Measurements from ENCODE around the gene KBTBD2.
"Not testable (repeated sequence)": the region's sequence is repeated elsewhere in the genome, so short reads cannot be mapped to it uniquely, and the experiment has no call there.

KBTBD2 gene

DNA sequence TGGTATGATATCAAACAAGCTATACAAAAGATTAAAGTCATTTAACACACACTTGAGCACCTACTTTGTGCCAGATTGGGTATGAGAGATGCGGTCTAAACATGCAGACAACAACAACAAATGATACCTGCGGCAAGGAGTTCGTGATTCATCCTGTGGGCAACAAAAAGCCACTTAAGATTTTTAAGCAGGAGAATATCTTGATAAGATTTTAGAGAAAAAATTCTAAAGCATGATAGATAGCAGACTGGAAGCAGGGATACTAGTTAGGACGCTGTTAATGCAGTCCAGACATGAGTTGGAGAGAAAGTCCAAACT, 1.6 kb upstream of the KBTBD2 start:
- no peak for DNase-seq (ENCODE audit: low read depth)

DNA sequence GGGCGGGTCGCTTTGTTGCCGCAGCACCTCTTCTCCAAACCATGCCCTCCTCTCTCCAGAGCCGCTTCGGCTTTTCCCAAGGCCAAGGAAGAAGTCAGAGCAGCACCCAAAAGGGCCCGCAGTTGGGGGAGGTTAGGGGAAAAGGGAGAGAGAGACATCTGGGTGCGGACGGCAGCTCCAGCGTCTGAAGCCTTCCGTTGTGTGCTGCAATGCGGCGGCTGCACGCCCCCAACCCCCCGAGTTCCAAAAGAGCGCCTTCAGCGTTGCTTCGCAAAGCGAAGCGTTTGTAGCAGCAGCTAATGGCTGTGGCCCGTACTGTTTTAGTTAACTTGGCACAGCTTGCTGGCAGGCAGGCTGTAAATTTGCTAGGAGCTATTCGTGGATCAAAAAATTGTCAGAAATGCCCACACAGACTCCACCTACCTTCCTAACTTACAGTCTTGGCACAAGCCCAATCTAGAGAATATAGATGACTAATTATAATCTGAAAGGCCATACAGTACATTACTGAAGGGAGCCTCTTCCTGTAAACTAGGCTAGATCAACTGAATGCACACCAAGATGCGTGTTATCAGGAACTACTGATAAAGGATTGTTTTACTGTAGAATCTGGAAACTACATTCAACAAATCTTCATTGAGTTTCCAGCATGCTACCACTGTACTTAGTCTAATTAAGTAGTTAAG, 1.1 kb upstream of the KBTBD2 start:
- no peak for DNase-seq (ENCODE audit: low read depth)

DNA sequence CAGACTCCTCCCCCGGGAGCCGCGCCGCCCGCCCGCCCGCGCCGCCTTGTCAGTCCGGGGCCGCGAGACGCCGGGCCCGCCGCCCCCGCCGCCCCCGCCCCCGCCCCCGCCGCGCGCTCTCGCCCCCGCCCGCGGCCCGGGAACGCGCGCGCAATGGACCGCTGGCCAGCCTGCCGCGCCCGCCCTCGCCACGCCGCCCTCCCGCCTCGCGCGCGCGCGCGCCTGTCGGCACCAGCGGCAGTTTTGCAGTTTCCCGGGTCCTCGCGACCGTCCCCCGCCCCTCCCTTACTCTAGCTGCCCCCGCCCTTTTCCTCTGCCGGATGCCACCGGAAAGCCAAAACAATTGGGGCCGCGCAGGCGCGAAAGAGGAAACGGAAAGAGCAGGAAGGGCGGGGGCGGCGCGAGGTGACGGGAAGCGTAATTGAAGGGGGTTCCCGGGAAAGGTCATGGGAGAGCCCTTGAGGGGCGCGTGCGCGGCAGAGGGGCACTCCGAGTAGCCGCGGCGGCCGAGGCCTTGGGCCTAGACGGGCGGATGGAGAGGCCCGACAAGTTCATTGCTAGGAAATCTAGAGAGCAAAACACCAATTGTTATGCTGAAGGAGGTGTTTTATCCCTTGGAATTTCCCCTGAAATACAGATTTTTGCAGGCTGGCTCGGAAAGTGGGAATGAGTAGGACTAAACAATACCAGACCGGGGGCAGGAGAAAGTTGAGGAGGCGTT, 400 bp upstream of the KBTBD2 start:
- no peak for DNase-seq (ENCODE audit: low read depth)

DNA sequence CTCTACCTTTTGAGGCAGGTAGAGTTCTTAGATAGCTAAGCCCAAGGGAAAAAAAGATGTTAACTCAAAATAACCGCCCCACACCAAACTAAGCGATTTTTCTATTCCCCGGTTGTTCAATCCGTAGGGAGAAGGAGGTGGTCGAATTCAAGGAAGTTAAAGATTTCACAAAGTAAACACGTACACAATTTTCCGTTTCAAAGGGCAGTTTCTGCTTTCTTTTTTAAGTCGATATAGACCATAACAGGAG, 842 bp downstream of the KBTBD2 start:
- no peak for DNase-seq (ENCODE audit: low read depth)

DNA sequence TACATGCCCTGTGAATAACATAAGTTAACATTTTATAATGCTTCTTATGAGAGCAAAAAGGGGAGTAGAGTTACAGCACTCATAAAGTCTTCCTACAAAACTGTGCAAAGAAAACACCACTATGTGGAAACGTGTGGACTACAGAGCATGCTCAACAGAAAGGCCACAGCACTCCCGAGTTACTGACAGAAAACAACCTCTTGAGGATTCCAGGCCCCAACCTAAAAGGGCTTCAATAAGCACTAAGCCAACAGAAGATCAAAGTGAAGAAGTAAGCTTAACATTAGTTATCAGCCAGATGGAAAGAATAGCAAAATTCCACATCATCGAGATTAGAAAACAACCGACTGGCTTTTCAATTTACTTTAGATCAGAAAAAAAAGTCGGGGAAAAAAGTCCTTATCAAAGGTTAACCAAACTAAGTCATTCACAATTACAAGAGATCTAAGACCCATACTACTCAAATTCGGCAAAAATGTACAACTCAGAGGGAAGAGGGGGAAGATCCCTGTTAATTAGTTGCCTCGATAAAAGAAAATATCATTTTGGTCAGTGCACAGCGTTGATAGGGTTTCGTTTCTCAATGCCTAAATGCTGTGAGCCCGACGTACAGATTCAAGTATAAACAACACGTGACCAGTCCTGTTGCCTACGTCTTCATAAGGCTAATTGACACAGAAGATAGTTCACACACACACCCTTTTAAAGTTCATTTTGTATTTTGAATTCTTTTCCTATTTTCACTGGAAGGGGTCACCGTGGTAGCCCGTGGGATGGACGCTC, 1.4 kb downstream of the KBTBD2 start:
- DNase-seq (ENCODE audit: low read depth), result no peak

DNA sequence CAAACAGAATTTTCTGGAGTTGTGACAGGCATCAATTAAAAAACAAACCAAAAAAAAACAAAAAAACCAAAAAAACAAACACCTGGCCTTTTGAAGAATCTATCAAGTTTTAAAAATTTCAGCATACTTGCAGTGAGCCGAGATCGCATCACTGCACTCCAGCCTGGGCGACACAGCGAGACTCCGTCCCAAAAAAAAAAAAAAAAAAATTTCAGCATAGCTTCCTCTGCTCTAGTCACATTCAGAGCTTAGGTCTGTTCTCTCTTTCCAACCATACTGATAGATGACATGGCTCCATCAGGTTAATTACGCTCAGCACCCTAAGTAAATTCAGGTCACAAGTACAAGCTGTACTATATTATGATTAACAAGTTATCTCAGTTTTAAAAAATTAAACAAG, 3.1 kb downstream of the KBTBD2 start:
- DNase-seq (ENCODE audit: low read depth), result no peak

DNA sequence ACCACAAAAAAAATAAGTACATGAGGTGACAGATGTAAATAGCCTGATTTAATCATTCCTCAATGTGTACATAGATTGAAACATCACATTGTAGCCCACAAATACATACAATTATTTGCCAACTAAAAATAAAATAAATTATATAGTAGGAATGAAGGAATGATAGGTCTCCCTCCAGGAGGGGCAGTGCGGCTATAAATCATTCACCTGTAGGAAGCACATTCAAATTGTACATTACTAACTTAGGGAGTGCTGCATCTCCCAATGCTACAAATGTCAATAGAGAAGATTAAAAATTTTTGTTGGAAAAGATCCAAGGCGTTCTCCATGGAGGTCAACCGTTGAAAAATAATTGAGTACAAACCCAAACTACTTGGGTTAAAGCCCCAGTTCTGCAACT, 4.2 kb downstream of the KBTBD2 start:
- DNase-seq (ENCODE audit: low read depth), result no peak

DNA sequence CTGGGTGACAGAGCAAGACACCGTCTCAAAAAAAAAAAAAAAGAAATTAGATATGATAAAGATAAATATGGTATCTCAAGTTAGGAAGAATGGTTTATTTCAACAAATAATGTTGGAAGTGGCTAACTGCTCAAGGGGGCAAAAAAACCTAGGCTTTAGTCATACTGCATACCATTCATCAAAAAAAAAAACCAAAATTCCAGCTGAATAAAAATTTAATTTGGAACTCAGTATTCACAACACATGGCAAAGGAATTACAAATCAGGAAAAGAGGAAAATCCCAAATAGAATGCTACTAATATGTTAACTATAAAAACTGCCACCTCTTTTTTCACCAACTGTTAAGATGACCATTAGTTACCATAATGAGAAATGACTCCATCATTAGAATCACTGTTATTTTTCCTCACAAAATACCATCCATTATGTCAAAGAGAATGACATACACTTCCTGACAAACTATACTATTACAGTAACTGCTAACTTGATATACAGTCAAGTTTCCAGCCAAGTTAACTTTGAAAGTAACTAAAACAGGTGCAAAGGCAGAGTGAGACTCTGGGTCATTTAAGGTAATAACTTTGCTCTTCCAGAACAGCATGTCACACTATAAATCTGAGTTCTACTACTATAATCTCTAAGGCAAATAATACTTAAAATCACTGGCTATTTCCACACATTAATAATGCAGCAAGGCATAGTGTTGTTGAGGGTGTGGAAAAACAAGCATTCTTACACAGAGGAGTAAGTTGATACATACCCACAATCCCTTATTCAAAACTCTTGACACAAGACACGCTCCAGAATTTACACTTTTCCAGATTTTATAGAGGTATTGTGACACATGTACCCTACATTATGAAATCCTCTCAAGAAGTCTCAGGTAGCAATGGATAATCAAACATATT, 10.2 kb downstream of the KBTBD2 start:
- DNase-seq (ENCODE audit: low read depth), result no peak

DNA sequence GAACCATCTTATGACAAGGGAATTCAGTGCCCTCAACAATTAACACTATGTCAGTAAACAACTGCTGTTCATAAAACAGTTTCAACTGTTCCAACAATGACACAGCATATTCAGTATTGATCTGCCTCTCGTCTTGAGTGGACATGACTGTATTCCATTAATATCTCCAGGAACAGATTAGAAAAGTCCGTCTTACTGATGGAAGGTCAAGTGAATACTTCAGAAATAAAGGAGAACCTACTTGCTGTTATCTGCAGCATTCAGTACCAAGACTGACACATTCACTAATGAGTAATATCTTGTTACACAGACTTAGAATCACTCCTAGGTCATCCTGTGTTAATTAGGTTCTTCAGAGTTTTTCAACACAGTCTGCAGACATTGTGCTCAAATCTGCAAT, 12.1 kb downstream of the KBTBD2 start:
- no peak for DNase-seq (ENCODE audit: low read depth)

DNA sequence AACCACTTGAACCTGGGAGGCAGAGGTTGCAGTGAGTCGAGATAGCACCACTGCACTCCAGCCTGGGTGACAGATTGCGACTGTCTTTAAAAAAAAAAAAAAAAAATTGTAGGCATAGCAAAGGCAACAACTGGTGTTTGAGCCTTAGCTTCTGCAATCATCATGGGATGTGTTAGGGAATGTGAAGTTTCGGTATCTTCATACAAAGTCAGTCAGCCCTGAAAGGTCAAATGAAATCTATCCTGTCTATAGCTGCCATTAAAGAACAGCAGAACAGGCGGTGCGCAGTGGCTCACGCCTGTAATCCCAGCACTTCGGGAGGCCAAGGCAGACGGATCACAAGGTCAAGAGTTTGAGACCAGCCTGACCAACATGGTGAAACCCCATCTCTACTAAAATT, 13.5 kb downstream of the KBTBD2 start:
- not testable (repeated sequence) for DNase-seq (ENCODE audit: low read depth)

DNA sequence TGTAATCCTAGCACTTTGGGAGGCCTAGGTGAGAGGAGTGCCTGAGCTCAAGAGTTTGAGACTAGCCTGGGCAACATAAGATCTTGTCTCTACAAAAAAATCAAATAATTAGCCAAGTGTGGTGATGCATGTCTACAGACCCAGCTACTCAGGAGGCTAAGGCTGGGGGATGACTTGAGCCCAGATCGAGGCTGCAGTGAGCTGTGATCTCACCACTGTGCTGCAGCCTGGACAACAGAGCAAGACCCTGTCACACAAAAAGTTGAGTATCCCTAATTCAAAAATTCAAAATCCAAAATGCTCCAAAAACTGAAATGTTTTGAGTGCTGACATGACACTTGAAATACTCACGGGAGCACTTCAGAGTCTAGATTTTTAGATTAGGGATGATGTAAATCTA, 19.1 kb downstream of the KBTBD2 start:
- no peak for DNase-seq (ENCODE audit: low read depth)

DNA sequence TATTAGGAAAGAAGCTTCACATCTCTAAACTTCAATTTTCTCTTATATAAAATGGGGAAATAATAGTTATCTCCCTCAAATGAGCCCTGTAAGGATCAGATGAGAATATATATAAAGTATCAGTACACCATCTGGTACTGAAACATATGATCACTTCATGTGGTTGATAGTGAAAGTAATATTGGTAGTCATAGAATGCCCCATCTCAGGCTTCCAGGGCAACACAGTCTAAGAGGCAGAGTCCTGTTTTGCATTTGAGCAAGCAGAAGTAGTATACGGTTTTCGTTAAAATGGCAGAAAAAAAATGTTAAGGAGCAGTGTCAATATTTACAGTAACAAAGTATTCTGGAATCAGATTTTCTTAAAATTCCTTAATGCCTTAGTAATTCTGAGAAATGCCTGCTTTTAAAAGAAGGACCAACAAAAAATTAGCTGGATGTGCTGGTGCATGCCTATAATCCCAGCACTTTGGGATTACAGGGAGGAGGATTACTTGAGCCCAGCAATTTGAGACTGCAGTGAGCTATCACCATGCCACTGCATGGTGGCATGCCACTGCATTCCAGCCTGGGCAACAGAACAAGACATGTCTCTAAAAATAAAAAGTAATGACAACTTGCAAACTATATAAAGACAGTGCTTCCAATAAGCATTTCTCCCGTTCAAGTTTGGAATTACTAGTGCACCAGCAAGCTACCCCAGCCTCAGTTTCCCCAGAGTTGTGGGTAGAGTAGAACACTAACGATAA, 19.8 kb downstream of the KBTBD2 start:
- no peak for DNase-seq (ENCODE audit: low read depth)

DNA sequence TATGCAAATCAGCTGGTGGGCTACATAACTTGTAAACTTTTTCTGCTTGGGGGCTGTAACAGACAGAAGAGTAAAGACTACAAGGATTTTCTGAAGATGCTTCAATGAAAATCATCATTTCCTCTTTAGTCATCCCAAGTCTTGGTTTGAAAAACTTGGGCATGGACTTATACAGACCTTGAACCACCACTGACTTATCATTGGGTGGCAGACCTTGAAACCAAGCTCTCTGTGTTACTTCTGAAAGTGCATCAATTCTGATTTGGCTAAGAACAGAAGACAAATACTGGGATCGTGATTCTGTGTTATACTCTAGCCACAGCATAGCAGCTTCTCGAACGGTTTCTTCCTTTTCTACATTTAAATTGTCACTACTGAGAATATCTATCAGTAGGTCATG, 21.3 kb downstream of the KBTBD2 start:
- DNase-seq (ENCODE audit: low read depth), result no peak

DNA sequence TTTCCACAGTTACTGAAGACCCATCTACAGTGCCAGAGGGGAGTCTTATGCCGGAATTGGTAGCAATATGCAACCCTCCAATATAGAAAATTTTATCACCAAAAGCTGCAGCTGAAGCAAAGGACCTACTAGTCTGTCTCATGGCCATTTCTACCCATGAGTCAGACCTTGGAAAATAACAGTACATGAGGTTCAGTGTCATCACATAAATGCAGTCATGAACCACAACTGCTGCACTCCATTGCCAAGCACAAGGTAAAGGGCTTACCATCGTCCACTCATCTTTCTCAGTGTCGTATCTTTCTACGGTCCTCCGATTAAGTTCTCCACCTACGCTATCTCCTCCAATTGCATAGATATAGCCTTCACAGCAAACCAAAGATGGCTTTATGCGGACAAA, 21.8 kb downstream of the KBTBD2 start:
- no peak for DNase-seq (ENCODE audit: low read depth)

DNA sequence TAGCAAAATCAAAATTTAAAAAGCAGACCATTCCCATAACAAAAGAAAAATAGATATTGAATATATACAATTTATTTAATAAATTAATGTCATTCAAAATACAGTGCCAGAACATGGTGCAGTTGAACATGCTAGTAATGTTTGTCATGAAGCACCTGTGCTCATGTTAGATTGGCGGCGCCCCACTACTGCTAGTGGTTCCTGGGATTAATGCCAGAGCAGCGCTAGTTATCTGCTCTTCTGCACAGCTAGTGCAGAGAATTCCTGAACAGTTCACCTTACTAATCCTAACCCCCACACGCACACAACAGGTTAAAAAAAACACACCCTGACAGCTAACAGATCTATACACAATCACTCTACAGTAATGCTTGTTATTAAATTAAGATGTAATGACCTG, 23.4 kb downstream of the KBTBD2 start:
- no peak for DNase-seq (ENCODE audit: low read depth)

DNA sequence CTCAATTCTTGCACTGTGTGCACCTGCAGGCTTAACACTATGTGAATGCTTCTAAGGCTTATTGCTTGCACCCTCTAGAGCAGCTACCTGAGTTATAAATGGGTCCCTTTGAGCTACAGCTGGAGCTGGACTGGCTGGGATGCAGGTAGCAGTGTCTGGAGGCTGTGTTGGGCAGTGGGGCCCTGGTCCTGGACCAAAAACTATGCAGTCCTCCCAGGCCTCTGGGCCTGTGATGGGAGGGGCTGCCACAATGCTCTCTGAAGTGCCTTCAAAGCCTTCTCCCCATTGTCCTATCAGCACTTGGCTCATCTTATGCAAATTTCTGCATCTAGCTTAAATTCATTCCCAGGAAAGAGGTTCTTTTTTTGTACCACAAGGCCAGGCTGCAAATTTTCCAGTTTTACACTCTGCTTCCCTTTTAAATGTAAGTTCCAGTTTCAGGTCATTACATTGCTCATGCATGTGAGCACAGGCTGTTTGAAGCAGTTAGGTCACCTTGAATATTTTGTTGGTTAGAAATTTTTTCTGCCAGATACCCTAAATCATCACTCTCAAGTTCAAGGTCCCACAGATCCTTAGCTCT, 26.0 kb downstream of the KBTBD2 start:
- no peak for DNase-seq (ENCODE audit: low read depth)

DNA sequence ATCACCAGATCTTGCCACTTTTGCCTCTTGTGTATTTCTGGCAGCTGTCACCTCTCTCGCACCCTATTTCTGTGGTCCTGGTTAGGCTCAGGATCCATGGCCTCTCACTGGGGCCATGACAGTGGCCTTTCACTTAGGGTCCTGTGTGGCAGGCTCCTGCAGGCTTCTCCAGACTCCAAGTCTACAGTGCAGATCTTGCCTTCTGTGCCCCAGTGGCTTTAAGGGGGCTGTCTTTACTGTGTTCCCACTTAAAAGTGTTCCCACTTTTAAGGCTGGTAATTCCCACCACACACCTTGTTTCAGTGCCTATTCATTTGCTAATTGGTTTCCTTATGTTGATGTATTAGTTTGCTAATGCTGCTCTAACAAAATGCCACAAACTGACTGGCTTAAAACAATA, 27.7 kb downstream of the KBTBD2 start:
- not testable (repeated sequence) for DNase-seq (ENCODE audit: low read depth)

DNA sequence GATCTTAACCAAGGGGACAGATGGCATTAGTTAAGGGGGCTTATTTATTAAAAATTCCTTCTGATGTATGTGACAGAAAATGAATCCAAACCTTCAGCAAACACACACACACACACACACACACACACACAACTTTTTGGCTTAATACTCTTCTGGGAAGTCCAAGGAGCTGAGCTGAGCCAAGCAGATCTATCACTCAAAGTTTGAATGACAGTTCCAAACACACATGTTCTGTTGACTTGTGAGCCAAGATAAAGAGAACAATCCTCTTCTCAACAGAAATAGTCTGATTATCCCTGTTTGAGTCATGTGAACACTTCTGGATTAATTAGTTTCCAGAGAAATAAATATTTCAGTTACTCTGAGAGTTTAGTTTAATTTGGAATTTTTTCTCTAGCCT, 31.5 kb downstream of the KBTBD2 start:
- DNase-seq (ENCODE audit: low read depth), result no peak

DNA sequence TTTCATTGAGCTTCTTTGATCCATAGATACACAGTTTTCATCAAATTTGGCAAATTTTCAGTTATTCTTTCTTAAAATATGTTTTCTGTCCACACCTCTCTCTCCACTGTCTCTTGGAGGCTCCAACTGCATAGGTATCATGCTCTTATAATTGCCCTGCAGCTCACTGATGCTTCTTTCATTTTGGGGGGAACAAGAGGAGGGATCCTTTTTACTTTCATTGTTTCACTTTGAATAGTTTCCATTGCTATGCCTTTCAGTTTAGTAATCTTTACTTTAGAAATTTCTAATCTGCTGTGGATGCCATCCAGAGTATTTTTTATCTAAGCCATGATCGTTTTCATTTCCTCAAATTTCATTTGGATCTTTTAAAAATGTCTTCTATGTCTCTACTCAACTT, 32.9 kb downstream of the KBTBD2 start:
- no peak for DNase-seq (ENCODE audit: low read depth)

DNA sequence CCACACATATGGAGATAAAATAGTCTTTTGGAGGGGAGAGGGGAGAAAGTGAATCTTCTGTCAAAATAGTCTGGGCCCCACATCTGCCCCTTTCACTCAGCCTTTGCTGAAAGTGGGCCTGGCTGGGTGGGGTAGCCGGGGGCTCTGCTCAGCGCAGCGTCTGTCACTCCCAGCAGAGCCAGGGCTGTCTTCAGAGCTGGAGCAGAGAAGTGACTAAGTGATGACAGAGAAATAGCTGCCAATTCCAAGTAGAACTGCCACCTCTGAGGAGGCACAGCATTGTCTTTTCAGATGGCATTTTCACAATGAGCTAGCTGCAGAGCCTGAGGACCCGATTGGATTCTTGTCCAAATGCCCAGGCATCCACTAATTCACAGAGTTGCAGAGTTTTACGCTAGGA, 34.5 kb downstream of the KBTBD2 start:
- not testable (repeated sequence) for DNase-seq (ENCODE audit: low read depth)
